Posterior vena cava (tissue), 2 donors: ENCODE results near the gene MCOLN2. TPM values are rescaled to one million over a fixed set of nuclear protein-coding genes. Genes with fewer than 3 reads are reported as not detected.
"Not testable (repeated sequence)": the region's sequence is repeated elsewhere in the genome, so short reads cannot be mapped to it uniquely, and the experiment has no call there.

Source experiments
- DNase-seq: peaks from one replicate; pipeline ENCODE4 v3.0.0-alpha.2; 2020; ENCODE audit warnings: low spot score
- intact Hi-C, 2 donors: fragments of 100-400 bp; cut with DNase I; formaldehyde crosslinking; loops; one replicate each; pipeline versions ENCODE4 v1.14.1 to v1.14.2; 2022 to 2023
- total RNA-seq, 2 donors: library from RNA; stranded (reverse); fragmentation: NEBNext Ultra II Directional; extraction: Animal tissue kit (Norgen Biotek cat#: 25700); gene quantifications; one replicate each; pipeline ENCODE4 v1.2.1, GENCODE V29; 2021
- donor health status: DM: yes; HTN: yes; CAD: no.
- donor health status: DM: yes; HTN: yes; CAD: no.

The MCOLN2 gene
- total RNA-seq, 2 donors from 2014 or later = 0.32 to 0.71 TPM

DNA sequence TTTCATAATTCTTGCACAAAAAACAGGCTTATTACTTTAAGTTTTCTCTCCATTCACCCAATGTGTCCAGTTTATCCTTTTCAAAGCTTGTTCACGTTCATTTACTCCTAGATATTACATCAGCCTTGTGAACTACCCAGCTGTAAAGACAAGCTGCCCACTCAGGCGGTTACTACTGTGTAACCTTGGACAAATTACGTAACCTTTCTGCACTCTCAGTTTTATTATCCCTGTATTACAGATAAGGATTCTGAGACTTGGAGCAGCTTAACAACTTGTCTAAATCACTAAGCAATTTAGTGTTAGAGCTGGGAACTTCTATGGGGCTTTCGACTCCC lies 83.4 kb downstream of the MCOLN2 start:
- intact Hi-C loops = no loop called here
- DNase-seq = no peak

DNA sequence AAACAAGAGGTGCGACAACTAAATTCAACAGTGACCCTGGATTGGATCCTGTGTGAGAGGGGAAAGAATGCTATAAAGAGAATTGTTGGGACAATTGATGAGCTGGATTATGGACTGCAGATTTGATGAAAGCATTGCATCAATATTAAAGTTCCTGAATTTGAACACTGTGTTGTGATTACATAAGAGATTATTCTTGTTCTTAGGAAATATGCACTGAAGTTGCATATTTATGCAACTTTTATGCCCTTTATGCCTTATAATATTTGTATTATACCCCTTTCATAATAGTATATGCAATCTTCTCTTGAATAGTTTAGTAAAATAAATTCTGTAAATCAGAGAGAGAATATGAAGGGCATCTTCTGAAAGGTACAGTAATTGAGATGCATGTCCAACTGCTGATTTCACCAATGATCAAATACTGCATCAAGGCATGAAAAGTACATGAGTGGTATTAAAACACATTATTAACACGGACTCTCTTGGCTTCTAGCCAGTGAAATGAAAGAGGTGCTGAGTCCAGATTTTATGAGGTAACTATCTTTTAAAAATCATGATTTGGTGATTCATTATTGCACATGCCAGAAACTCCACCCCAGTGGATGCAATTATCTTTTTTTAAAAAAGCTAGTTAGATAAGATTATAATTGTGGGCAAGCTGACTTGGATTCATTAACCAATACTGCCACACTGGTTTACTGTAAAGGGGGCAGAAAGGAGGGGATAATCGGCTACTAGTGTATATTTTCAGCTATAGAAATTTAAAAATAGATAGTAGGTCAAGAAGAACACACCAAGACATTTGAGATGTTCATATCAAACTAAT lies 84.0 kb downstream of the MCOLN2 start:
- intact Hi-C loops = no loop called here
- DNase-seq = no peak

DNA sequence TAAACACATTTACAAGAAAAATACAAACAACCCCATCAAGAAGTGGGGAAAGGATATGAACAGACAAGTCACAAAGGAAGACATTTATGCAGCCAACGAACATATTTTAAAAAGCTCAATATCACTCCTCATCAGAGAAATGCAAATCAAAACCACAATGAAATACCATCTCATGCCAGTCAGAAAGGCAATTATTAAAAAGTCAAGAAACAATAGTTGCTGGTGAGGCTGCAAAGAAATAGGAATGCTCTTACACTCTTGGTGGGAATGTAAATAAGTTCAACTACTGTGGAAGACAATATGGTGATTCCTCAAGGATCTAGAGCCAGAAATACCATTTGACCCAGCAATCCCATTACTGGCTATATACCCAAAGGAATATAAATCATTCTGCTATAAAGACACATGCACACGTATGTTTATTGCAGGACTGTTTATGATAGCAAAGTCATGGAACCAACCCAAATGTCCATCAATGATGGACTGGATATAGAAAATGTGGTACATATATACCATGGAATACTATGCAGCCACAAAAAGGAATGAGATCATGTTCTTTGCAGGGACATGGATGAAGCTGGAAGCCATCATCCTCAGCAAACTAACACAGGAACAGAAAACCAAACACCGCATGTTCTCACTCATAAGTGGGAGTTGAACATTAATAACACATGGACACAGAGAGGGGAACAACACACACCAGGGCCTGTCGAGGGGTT lies 88.0 kb downstream of the MCOLN2 start:
- intact Hi-C loops, DNase-seq: not testable (repeated sequence)

DNA sequence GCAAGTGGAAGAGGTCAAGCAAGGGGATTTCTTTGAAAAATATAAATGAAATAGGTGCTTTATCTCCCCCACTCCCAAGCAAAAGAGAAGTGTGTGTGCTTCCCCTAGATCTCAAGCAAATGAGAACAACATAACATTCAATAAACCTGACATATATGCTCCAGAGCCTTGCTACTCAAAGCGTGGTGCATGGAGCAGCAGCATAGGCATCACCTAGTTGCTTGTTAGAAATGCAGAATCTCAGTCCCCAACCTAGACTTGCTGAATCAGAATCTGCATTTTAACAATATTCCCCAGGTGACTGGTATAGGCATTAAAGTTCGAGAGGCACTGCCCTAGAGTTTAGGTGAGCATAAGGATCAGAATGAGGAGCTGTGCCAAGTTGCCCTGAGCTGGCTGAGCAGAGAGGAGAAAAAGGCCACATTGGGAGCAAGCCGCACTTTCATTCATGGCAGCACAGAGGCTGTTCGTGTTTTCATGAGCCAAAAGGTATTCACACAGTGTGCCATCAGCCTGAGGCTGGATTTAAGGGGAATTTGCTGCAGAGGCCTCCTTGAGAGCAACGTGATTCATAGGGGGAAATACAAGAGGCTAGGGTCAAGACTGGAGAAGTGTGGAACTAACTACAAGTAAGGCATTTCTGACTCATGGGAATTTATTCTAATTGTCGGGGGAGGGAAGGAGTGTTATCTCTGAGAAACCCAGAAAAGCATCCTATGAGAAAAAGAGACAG lies 89.7 kb downstream of the MCOLN2 start:
- intact Hi-C loops = no loop called here
- DNase-seq = no peak

DNA sequence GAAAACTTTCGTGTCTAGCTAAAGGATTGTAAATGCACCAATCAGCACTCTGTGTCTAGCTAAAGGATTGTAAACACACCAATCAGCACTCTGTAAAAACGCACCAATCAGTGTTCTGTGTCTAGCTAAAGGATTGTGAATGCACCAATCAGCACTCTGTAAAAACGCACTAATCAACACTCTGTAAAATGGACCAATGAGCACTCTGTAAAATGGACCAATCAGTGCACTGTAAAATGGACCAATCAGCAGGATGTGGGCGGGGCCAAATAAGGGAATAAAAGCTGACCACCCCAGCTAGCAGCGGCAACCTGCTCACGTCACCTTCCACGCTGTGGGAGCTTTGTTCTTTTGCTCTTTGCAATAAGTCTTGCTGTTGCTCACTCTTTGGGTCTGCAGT lies 94.2 kb downstream of the MCOLN2 start:
- DNase-seq, intact Hi-C loops: not testable (repeated sequence)

DNA sequence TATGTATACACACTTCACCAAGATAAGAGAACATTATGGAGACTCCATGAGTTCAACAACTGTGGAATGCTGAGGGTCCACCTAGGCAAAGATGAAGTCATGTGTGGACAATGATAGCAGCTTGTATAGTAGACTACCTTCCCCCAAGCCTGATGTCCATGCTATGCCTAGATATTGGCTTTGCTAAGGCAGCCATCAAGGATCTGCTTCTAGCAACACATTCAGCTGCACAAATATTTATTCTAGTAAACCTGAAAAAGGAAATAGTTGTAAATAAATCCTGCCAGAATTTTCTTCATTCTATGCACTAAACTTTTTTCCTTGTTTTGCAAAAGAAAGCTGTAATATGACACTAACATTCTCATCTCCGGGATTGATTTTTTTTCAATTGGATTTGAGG lies 96.9 kb downstream of the MCOLN2 start:
- intact Hi-C loops = no loop called here
- no peak for DNase-seq

DNA sequence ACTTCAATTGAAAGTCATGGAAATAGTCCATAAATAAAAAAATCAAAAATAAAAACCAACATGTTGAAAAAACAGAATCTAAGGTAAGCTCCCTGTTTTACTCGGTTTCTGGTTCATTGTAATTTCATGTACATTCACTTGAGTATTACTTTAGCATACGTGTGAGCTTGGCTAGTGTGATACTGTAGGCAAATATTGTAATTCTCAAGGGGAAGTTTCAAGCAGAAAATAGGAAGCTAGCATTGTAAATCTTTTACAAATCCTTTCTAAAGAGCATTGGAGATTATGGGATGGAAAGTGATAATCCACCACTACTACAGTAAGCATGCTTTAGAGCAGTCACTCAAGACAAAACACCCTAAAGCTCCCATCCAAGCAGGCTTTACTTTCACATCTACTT lies 100.6 kb downstream of the MCOLN2 start:
- intact Hi-C loops = no loop called here
- DNase-seq = no peak

DNA sequence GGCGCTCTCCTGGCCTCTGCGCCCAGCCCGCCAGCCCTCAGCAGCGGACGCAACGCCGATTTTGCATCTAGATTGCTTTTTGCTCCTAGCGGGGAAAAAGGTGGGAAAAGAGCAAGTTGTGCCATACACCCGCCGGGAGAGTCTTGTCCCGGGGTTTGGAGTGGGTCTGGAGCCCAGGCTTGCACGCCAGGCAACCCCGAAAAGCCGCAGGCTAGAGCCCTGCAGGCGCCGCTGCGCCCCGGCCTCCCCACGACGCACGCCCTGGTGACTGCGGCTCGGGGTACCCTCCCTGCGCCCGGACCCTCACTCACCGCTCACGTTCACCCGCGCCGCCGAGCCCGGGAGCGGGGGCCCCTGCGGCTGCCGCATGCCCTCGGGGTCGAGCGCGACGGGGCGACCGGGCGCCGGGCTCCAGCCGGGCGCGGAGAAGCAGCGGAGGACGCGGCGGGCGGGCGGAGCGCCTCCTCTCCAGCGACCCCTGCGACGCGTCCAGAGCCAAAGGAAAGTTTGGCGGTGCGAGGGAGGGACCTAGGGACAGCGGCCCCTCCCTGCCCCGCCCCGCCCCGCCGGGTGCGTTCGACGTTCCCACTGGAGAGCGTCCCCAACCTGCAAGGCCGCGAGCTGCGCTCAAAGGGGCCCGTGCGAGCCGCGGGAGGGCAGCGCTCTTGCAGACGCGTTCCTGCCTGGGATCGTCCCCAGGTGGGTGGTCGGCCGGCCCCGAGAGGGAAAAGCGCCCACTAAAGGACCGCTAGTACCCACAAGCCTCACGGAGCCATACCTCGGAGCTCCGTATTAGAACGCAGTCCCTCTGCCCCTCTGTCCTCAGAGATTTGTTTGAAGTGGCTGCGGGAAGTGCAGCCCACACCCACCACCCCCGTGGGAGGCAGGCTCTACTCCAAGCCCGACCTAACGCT lies 104.0 kb downstream of the MCOLN2 start, which contains the start of gene LPAR3:
Gene LPAR3 (minus strand): TSS at position 502 of the 914 bp plus-strand sequence. CDS start 27,086 bp downstream, outside the sequence.
- intact Hi-C loops = no loop called here
- no peak for DNase-seq

DNA sequence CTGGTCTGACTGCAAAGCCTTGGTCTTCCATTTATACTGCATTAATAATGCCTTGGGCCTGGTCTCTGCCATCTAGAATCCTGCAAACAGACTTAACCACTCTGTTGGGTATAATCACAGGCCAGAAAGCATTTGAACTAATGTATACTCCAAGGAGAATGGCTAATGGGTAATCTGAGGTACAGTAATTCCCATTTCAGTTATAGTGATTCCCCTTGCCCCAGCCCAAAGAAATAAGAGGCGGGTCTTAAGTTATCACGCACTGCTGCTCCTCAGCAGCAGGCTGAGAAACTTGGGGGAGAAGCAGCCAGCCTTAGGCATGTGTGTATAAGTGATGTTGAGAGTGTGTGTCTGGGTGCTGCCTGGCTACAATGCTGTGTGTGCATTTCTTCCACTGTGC lies 106.3 kb downstream of the MCOLN2 start:
- DNase-seq = no peak
- intact Hi-C loops = no loop called here

DNA sequence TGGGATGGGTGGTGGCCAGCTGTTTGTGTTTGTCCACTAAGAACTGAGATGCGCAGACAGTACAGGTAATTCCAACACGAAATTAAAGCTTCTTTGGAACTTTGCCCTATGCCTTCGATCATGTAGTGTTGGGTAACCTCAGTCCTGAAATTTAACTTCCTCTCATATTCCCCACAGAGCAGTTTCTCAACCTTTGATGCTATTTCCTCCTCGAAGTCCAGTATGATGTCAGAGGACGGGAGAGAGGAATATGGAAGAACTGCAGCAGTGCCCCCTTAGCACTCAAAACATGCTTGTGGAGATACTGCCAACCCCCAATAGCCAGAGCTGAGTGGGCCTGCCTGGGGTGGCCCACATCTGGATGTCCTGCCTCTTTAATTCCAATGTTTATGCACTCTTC lies 107.5 kb downstream of the MCOLN2 start:
- DNase-seq = no peak
- intact Hi-C loops = no loop called here

DNA sequence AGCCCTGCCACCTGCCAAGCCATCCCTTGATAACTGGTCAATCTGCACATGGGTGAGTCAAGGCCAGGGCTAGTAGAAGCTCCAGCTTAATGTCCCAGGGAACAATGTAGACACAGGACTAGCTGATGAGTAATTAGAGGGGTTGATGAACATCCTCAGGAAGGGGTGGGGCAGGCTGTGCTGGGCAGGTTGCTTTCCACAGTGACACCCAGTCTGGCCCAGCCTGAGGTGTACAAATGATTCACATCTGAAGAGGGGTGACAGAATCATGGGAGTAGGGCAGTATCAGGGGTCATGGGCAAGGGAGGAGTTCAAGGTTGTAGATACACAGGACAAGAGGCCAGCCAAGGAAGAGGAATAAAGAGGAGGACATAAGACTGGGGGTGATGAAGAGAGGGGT lies 108.2 kb downstream of the MCOLN2 start:
- intact Hi-C loops = no loop called here
- no peak for DNase-seq

DNA sequence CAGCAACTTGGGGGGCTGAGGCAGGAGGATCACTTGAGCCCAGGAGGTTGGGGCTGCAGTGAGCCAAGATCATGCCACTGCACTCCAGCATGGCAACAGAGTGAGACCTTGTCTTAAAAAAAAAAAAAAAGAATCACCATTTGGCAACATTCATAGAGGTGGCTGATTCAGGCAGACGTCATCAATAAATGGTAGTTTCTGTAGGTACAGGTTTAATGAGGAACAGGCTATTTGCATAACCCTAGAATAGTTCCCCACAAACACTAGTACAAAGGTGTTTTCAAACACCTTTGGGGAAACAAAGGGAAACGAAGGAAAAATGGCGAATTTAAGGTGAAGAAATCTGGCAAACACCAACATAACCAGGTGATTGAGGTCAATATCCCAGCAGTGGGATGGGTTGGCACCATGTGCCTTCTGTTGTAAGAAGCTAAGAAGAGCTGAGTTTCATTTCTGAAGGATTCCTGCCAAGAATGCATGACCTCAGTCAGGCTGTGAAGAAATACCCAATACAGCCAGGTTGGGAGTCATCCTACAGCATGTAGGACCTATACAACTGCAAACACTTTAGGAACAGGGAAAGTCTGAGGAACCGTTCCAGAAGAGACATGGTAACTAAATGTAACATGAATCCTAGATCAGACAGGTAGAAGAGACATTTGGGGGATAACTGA lies 109.5 kb downstream of the MCOLN2 start:
- intact Hi-C loops = no loop called here
- DNase-seq = no peak

DNA sequence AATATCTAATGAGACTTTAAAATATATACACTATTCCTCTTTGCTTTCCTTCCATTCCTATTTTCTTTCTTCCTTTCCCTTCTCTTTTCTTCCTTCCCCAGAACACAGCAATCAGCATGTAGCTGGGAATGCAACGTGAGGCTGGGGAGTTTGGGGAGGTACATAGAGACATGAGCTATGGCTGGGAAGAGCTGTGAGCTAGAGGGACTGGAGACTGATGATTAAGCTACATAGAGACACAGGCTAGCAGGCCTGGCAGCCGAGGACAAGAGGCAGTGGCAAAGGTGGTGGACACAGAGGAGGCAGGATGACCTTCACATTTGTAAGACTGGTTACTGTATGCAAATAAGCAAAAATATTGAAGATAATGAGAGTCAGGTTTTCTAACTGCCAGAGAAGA lies 111.4 kb downstream of the MCOLN2 start:
- intact Hi-C loops = no loop called here
- DNase-seq = no peak

DNA sequence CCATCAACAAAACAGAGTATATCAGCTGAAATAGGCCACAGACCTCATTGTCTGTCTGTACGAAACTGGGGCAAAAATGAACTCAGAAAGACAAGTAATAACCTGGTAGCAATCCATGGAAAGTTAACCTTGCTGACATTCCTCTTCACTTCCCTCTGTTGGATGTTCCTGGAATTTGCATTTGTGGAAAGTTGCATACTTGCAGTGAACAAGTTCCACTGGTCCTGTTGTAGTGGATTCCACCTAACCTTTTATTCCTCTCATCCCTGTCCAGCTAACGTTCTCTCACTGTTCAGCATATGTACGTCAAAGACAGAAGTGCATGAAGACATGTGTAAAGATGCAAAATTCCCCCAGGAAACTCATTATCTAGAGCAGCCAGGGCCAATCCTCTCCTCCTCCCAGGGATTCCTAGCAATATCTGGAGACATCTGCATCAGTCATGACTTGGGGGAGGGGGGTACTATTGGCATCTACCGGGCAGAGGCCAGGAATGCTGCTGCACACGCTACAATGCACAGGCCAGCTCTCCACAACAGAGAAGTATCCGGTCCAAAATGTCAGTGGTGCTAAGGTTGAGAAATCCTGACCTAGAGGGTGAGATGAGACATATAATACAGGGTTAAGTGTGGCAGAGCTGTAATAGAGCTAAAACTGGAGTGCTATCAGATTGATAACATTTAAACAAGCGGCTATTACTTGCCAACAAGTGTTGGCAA lies 112.1 kb downstream of the MCOLN2 start:
- no peak for DNase-seq
- intact Hi-C loops = no loop called here

DNA sequence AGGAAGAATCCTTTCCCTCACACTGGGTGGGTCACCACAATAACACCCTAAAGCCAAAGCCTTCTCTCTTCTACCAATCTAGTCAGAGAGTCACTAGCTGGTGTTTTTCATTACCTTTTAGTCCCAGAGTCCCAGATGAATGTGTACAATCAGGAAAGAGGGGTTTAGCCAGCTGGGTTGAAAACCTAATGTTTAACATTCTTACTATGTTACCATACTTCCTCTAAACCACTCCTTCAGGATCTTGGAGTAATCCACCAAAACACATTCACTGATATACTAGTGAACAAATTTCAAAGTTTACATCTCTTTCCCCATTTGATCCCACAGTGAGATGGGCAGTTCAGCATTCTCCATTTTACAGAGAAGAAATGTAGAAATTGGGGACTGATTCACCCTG lies 113.6 kb downstream of the MCOLN2 start:
- DNase-seq = no peak
- intact Hi-C loops = no loop called here

DNA sequence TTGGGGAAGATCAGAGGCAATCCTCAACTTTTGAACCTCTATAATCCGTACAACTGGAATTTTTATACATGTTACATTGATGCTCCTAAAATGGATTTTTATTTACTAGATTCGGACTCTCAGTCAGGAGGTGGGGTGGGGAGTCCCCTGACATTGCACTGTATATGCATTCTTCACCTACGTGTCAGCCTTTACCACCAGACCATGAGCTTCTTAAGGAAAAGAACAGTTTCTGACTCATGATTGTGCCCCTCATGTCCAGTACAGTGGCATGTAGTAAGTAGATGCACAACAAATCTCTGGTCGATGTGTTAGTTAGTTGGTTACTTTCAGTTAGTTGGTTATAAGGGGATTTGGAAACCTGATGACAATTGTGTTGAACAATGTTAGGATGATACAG lies 119.3 kb downstream of the MCOLN2 start:
- DNase-seq = no peak
- intact Hi-C loops = no loop called here

DNA sequence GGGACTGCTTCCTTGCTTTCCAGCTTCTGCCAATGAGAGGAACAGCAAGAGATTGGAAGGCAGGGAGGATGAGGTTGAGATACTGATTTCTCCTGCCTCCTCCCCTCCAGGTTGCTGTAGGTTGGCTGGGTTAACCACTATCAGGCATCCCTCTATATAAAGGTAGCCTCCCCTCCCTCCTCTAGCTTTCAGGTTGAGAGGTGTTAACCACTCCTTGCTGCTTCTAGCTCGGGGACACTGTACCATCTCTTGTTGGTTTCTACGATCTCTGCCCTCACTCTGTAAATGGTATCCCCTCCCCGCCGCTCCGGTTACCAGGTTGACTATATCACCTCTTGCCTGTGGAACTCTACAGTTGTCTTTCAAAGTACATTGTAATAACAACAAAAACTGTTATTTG lies 120.6 kb downstream of the MCOLN2 start:
- no peak for DNase-seq
- intact Hi-C loops = no loop called here
